ENCODE data around the gene PITX1.
"Not testable (repeated sequence)": the region's sequence is repeated elsewhere in the genome, so short reads cannot be mapped to it uniquely, and the experiment has no call there.

The PITX1 gene

DNA sequence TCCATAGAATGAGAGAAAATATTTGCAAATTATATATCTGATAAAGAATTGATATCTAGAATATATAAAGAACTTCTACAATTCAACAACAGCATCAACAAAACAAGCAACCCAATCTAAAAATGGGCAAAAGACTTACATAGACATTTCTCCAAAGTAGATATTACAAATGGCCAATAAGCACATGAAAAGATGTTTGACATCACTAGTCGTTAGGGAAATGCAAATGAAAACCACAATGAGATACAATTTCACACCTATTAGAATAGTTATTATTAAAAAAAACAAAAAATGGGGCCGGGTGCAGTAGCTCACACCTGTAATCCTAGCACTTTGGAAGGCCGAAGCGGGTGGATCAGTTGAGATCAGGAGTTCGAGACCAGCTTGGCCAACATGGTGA, 41.9 kb downstream of the PITX1 start:
- intact Hi-C loops (cut with DNase I): no loop called here

DNA sequence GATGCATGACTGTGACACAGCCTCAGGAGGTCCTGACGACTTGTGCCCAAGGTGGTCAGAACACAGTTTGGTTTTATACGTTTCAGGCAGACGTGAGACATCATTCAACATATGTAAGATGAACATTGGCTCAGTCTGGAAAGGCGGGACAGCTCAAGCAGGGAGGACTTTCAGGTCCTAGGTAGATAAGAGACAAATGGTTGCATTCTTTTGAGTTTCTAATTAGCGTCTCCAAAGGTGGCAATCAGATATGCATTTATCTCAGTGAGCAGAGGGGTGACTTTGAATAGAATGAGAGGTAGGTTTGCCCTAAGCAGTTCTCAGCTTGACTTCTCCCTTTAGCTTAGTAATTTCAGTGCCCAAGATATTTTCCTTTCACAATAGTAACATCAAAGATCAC, 43.8 kb downstream of the PITX1 start:
- DNase-seq; intact Hi-C loops (cut with DNase I): not testable (repeated sequence)

More for the DNA sequence above, 41.9 kb downstream of the PITX1 start:
- no peak for DNase-seq

DNA sequence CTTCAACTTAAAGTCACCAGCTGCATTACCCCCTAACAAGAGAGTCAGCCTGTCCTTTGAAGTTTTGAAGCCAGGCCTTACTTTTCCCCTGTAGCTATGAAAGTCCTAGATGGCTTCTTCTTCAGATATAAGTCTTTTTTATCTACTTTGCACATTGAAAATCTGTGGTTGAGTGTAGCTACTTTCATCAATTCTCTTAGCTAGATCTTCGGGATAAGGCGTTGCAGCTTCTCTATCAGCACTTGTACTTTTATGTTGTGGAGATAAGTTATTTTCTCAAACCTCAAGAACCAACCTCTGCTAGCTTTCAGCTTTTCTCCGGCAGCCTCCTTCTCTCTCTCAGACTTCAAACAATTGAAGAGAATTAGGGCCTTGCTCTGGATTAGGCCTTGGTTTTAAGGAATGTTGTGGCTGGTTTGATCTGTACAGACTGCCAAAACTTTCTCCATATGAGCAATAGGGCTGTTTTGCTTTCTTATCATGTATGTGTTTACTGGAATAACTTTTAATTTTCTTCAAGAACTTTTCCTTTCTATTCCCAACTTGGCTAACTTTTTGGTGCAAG, 44.7 kb downstream of the PITX1 start:
- no peak for DNase-seq
- intact Hi-C loops (cut with DNase I): no loop called here

DNA sequence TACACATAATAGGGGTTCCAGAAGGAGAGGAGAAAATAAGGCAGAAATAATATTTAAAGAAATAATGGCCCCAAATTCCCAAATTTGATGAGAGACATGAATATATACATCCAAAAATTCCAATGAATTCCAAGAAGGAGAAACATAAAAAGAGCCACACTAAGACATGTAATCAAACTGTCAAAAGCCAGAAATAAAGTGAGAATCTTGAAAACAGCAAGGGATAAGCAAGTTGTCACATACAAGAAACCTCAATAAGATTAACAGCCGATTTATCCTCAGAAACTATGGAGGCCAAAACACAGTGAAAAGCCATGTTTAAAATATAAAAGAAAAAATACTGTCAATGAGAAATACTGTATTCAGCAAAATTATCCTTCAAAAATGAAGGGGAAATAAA, 51.8 kb downstream of the PITX1 start:
- intact Hi-C loops (cut with DNase I): no loop called here
- no peak for DNase-seq

DNA sequence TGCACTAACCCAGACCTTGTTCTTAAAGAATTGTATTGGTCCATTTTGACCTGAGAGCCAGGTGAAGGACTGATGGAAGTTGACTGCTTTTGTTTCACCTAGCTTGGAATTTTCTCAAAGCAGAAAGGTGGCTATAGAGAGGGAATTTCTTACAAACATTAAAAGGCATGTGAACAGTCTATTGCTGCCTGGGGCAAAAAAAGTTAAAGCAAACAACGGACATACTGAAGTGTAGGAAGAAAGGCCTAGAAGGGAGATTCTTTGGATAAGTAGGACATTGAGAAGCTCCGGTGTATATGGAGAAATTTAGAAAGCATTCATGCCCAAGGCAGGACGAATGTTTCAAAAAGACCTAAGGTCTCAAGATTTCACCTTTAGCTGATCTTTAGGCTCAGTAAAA, 54.6 kb downstream of the PITX1 start:
- no peak for DNase-seq
- intact Hi-C loops (cut with DNase I): no loop called here
